Activated CD4-positive, CD25-positive, alpha-beta regulatory T cell treated with anti-CD3 and anti-CD28 coated beads, Interleukin-2, amount 50 U/mL, for 72 hours (primary cell): Measurements from ENCODE around the gene PCSK2.

Source experiments
- DNase-seq: peaks from one replicate; pipeline ENCODE4 v3.0.0; 2021

PCSK2 gene

DNA sequence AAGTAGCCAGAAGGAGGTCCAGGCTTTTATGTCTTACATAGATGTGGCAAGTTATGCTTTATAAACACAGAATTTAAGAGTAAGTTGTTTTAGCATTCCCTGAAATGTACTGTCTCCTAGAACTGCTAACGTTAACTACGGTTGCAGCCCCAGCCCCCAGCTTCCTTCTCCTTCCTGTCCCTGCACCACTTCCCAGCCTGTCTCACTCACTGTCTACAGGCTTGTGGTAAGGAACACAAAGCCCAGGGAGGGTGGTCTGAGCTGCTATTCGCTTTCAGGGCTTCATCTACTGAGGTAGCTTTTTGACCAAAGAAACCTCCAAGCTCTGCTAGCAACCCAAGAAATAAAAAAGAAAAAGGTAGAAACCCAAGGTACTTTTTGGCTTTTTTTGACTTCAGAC lies 35.9 kb downstream of the PCSK2 start:
- no peak for DNase-seq

DNA sequence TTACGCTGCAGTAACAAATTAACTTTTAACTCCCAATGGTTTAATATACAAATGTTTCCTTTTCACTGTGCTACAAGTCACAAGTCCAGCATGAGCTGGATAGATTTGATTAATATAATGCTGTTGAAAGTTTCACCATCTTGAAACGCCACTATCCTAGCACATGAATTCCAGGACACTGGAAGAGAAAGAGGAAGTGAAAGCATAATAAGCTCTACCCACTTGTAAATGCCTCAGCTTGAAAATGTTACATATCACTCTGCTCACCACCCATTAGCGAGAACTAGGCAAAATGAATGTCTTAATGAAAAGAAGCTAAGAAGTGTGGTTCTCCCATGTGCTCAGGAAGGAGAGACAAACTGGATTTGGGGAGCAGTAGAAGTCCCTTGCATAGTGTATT lies 46.9 kb downstream of the PCSK2 start:
- no peak for DNase-seq

DNA sequence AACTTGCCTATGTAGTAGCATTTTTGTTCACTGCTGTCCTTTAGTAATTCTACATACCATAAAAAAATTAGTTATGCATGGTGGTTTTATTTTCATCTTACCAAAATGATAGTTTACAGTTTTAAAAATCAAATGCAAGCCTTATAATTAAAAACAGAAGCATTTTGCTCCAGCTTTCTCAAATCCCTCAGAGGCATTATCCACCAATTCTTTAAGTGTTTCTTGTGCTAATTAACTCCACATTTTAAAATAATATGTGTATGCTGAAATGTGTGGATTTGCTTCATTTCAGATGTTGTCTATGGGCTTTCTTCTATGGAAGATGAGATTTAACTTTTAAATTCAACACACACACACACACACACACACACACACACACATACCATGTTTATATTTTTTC lies 49.3 kb downstream of the PCSK2 start:
- no peak for DNase-seq

DNA sequence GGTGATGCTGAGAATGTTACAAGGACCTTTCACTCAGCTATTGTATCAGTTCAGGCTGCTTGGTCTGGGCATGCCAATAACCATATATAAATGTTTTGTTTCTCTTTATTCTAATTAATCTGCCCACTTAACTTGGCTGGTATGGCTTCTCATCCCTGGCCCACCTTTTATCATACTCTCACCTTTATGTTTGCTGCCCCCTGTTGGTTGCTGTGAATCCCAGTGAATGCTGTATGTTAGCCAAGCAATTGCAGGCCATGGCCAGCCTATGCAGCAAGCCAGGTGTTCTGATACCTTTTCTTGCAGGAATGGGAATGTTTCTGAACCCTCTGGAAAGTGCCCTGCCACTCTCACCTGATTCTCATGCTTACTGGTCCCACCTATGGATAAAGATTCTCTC lies 54.6 kb downstream of the PCSK2 start:
- DNase-seq: no peak

DNA sequence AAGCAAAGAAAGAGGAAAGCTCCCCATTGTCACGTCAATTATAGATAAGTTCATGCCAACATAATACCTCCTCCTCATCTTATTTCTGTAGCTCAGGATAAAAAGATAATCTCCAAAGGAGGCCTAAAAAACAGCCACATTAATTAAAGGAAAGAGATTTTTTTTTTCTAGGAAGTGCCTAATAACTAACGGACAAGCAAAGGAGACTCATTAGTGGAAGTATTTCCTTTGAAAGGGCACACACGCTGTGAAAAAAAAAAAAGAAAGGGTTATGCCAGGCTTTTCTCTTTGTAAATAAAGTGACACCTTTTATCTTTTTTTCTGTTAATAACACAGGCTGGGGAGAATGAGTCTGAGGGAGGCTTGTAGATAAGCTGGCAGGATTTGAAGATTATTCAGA lies 55.7 kb downstream of the PCSK2 start:
- DNase-seq: no peak

DNA sequence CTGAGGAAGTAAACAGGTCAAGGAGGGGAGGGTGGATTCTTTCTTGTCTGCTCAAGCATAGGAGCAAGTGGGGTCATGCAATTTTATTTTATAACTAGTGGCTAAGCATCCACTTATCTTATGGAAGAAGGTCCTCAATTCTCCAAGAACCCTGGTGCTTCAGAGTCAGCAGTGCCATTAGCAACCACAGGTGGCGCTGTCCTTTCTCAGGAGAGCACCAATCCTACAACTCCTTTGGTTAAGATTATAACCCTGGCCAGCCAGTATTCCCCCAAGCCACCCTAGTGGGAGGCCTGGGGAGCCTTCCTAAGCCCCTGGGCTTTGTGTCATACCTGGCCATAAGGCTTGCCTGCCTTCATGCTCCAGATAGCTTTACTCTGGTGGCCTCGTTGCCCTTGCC lies 60.7 kb downstream of the PCSK2 start:
- no peak for DNase-seq

DNA sequence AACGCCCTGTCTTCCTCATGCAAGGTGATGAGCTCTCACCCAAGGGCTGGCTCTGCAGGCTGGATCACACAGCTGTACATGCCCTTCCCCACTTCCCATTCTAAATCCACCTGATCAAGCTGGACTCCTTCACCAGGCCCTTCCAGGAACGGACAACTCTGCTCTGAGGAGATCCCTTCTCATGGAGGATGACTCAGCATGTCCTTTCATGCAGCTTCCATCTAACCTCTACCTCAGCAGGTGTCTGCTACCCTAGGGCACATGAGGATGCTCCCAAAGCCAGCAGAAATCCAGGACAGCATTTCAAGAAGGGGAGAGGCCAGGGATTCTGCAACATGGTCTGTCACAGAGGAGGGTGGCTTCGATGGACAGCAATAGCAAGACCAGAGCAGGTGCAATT lies 61.2 kb downstream of the PCSK2 start:
- DNase-seq: no peak

DNA sequence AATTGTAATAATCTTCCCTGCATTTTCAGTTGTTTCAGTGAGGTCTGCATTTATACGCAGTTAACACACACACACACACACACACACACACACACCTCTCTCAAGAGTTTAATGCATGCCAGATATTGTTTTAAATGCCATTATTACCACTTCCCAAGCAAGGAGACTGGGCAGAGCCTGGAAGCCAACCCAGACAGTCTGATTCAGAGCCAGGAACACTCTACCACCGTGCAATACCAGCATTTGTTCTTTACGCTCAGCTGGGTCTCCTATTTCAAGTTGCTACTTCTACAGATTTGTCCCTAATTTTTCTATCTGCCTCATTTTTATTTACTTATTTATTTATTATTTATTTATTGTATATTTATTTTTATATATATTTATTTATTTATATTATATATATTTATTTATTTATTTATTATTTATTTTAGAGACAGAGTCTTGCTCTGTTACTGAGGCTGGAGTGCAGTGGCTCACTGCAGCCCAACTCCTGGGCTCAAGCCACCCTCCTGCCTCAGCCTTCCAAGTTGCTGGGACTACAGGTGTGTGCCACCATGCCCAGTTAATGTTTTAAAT lies 68.4 kb downstream of the PCSK2 start:
- no peak for DNase-seq

DNA sequence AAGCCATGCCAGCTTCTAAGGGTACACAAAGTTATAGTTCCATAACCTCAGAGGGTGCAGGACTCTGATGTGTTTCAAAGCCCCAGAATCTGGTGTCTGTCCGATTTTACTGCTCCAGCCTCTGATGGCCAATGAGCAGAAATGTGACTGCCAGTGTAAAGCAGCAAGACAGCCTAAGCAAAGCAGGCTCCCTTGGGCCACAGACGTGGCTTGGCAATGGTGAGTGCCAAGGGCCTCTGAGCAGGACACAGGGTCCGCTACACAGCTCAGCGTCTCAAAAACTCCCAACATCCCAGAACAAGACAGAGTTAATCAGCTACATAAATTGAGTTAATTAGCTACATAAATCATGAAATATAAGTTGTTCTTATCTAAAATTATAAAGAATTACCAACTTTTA lies 69.2 kb downstream of the PCSK2 start:
- DNase-seq: no peak

DNA sequence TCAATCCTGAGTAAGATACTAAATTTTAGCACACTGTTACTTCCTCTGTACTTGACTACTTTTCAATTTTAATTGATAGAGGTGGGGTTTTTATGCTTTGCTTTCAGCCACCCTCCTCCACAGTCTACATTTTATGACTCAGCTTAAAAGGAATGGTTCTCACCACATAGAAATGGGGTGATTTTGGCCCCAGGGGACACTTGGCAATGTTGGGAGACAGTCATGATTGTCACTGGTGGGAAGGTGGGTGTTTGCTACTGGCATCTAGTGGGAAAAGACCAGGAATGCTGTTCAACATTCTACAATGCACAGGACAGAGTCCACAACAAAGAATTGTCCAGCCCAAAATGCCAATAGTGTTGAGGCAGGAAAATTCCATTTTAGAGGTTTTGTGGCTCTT lies 71.3 kb downstream of the PCSK2 start:
- no peak for DNase-seq

DNA sequence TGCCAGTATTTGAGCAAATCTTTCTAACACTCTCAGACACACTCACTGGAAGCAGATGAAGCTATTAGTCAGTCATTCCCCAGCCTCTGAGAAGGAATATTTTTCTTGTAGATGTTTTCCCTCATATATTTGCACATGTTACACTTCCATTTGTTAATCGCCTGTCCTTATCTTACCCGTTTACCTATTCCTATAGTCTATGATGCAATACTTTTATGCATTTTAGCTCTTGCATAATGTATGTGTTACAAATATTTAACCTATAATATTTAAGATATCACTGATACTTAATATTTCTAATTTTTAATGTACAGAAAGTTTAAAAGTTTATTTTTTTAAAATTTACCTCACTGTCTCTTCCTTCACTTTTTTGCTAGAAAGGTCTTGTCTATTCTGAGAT lies 71.9 kb downstream of the PCSK2 start:
- no peak for DNase-seq

DNA sequence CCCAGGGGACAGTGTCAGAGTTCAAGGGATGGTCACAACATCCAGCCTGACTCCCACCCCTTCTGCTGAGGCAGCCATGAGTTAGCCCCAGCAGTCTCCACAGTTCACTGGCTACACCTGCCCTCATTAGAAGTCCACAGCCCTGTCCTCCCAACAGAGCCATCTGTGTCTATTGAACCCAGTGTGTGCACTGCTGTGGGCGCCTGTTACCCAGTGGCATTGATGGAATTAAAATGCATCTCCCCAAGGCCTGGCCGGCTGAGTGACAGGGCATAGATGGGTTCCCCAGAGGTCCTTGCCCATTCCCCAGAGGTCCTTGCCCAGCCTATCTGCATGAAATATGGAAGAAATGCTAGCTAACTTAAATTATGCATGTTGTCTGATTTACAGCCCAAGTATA lies 73.3 kb downstream of the PCSK2 start:
- DNase-seq: no peak

DNA sequence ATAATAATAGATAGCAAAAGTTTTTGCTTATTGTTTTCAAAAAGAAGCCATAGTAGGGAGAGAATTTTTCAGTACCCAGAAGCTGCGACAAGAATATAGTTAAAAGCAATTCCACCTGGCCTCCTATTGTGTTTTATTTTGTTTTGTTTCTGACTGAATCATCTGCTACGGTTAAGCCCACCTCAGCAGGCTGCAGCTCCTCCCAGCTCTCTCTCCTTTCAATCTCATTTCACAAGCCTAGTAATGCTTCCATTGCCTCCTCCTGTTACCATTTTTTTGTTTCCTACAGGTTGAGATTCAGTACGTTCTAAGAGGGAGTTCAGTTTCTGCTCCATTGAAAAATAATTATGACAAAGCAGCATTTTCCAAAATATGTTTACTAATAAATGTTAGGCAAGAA lies 77.9 kb downstream of the PCSK2 start:
- no peak for DNase-seq

DNA sequence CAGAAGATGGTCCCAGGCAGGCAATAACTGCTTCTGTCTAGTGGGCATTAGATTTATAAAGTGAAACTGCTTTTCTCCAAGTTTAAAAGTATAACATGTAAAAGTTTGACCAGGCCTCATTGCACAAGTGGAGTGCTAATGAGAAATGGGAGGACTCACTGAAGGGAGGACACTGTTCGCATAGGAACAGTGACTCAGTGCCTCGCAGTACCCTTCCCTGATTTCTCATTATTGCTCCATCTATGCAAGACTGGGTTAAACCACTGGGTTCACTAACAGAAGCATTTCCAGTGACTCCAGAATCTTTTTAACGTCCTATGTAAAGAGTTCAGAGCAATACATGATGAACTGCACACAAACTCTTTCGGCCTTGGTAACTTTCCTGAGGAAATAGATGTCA lies 79.6 kb downstream of the PCSK2 start:
- DNase-seq: no peak

DNA sequence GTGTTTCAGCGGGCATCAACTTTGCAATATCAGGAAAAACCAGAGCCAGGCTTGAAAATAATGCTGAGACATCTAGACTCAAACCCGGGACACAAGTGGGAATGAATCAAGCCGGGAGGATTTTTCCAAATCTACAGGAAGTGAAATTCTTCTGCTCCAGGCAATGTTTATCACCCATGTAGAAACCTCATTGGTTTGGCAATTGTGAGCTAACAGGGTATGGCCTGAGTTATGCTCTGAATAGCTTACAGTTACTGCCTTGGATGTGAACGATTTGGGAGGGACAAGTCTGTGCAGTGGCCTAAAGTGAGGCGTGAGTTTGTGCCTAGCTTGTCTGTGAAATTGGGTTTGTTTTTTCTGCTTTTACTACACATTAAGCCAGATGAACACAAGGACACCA lies 87.4 kb downstream of the PCSK2 start:
- DNase-seq: no peak

DNA sequence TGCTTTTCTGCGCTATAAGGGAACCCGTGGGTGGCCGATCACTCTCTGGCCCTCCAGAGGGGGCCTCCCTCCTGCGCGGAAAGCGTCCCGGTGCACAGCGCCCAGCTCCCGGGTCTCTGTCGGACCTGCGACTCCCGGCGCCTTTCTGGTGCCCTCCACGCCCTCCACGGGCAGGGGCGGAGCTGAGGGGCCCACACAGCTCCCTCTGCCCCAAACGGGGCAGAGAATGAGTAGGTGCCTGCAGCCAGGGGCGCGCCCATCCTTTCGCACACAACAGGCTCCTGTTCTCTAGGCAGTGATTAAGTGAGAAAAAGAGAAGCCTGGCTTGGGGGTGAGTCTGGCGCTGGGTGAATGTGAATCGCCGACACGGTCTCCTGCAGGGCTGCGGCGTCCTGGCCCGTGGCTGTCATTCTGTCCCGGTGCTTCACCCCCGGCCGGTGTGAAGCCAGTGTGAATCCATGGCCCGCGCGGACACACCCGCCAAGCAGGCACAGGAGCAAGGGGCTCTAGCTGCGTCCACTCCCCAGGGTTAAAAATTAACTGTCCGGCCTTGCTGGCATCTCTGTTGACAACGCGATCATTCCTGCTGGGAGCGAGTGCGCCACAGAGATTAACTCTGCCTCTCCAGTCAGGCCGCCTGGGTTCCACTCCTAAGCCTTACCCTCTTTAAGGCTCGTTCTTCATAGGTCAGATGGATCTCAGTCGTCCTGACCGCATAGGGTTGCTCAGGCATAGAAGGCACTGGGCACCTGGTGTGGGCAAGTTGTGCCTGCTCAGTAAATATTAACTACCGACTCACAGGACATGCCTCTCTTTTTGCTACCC lies 88.8 kb downstream of the PCSK2 start:
- DNase-seq: no peak

DNA sequence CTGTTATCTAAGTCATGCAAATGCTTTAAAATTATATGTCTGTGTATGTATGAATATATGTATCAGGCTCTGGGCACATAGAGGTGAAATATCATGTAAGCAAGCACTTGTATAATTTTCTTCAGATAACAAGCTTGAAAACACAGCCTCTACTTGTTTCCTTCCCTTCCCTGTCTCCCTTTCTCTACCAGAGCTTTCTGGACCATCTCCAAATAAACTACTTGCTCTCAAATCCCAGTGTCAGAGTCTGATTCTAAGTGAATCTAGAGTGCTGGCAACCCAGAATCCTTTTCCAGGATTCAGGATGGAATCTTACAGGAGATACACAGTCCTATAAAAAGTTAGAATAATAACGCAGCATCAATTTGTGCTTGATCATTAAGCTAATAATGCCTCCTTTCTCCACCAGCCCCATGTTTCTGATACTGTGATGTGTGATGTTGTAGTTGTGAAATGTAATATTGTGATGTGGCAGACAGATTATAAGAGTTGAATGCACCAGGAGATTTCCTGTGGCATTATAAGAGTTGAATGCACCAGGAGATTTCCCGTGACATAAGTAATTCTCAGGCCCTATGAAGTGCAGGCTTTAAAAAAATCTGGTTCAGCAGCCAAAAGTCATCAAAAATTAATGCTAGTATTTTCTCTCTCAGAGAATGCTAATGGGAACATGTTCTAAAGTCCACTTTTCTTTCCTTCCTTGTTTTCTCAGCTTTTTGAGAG lies 89.6 kb downstream of the PCSK2 start:
- no peak for DNase-seq

DNA sequence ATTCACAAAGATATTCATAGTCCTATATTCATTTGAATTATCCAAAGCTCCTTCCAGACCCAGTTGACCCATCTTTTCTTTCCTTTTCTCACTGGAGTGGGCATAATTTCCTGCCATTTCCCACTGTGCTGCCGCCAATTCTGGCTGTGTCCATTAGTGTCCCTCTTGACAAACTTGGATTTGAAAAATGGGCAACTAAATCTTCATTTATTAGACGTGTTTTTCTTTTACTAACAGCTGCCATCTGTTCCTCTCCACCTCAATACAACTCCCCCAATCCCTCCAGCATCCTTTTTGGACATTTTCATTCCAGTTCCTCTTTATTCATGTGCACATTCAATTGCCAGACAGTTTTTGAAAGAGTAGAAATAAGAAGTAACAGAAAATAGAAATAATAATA lies 90.5 kb downstream of the PCSK2 start:
- DNase-seq: no peak

DNA sequence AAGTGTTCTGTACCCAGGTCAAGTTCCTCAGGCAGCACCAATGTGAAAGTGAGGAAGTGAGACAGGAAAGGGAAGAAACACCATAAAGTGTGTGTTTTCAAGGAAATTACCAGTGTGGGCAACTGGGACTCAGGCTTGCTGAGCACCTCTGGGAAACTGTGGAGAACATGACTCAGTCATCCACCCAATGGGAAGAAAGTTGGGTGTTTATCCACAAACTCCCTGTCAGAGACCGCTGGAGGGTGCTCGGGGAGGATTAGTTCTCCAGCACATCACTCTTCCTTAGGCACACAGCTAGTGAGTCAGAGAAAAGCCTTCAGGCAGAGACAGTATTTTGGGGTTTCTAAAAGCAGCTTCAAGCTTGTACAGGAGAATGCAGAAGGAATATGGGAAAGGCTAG lies 93.6 kb downstream of the PCSK2 start:
- DNase-seq: no peak

DNA sequence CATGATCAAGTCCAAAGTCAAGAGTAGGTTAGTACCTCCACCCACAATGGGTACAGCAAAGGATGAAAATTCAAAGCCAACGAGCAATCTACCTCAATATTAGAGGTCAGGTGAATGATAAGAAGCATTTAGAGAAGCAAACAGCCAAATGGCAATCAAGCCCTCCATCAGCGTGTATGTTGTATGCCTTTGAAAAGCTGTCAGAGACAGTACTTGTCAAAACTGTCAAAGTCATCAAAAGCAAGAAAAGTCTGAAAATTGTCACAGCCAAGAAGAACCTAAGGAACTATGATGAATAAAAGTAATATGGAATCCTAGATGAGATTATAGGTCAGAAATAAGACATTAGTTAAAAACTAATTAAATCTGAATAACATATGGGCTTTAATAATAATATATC lies 99.3 kb downstream of the PCSK2 start:
- no peak for DNase-seq

DNA sequence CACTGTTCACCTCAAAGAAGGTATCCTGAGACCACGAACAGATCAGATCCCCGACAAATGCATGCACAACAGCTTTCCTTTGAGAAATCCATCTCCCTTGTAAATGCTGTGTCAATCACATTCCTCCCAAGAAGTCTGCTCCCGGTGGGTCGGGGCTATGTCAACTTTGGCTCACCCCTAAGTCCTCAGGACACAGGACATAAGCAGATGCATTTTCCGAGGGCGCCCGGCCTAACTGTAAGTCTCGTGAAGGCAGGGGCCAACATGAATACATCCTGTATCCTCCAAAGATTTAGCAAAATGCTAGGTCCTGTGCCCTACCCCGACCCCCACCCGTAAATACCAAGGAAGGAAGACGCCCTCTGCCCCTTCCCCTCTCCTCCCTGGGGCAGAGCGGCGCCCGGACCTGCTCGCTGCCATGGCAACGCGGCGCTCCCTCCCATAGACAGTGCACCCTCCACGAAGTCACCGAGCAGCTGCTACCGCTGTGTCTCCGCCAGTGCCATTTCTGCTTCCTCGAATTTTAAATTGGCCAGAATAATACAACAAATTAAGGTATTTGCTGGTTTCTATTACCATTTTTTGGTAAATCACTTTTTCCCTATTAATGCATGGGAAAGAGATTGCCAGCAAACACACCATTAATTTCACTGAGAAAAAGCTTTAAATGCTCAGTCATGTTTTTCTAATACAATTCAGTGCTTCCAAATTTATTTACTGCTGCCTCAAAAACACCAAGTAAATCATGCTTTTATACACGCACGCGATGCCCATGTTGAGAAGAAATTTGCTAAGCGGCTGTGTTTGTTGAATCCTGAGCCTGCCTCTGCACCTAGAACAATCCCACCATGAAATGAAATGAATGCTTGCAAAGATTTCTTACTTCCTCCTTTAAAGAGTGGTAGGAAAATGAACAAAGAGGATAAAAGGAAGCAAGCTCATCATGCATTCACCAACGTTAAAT lies 100.6 kb downstream of the PCSK2 start:
- DNase-seq: no peak

DNA sequence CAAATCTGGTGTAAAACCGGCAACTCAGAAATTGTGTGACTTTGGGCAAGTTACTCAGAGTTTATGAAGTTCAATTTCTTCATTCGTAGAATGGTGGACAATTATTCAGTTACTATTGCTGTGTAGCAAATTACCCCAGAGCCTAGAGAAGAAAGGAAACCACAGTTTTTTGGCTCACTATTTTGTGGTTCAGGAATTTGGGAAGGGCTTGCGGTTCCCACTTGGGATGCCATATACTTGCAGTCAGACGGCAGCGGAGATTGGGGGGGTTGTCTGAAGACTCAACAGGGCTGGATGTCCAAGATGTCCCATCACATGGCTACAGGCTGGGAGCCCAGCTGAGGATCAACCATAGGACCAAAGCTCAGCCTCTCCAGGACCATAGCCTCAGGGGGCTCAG lies 108.1 kb downstream of the PCSK2 start:
- DNase-seq: no peak

DNA sequence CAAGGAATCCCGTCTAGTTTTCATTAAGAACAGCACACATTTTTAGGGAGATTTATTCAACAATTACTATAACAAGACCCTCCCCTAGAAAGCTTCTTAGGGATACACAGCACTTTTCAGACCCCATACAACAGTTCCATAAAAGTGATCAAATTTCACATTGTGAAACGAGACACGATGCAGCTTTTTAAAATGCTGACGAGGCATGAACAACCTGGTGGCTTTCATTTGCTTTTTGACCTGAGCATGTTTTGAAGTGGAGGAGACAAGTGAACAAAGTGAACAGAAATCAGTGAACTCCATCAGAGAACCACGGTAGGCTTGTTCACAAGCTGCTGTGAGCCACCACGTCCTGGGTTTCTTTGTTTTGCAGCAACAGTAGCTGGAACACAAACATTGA lies 112.2 kb downstream of the PCSK2 start:
- no peak for DNase-seq
